SK-N-SH (cell line): ENCODE measurements around the gene GSS.

Experiments
- CHD2 ChIP-seq: fragments of 150-350 bp; IDR thresholded peaks from 2 replicates; pipeline ENCODE4 v1.6.1; 2018; ENCODE audit warnings: low read length; ENCODE audit not compliant: partially characterized antibody
- ELF1 ChIP-seq: IDR thresholded peaks from 2 replicates; pipeline ENCODE4 v1.4.0; 2012
- EZH2phosphoT487 ChIP-seq: fragments of 200-600 bp; sonication (generic); IDR thresholded peaks from 2 replicates; pipeline ENCODE4 v1.6.1; 2017; ENCODE audit warnings: low read depth, mixed run types, mild to moderate bottlenecking, antibody characterized with exemption, moderate library complexity, borderline replicate concordance
- FOXJ3 ChIP-seq: sonication (generic); formaldehyde crosslinking; IDR thresholded peaks from 2 replicates; pipeline ENCODE4 v1.5.1; 2020; ENCODE audit warnings: mild to moderate bottlenecking, missing genetic modification reagents
- GATA2 ChIP-seq: sonication (generic); formaldehyde crosslinking; IDR thresholded peaks from 2 replicates; pipeline ENCODE4 v1.5.0; 2020; ENCODE audit warnings: mild to moderate bottlenecking, missing genetic modification reagents
- MAX ChIP-seq: IDR thresholded peaks from 2 replicates; pipeline ENCODE4 v1.4.0; 2012; ENCODE audit warnings: low read depth
- POLR2AphosphoS5 ChIP-seq: IDR thresholded peaks from 2 replicates; pipeline ENCODE4 v1.6.1; 2012; ENCODE audit warnings: low read depth, low read length
- RFX5 ChIP-seq: IDR thresholded peaks from 2 replicates; pipeline ENCODE4 v1.6.1; 2012; ENCODE audit warnings: mild to moderate bottlenecking, improper control_type of control experiment, low read length
- SIN3A ChIP-seq: IDR thresholded peaks from 2 replicates; pipeline ENCODE4 v1.6.1; 2012; ENCODE audit warnings: low read depth, mild to moderate bottlenecking, low read length, moderate library complexity, borderline replicate concordance
- TAF1 ChIP-seq: IDR thresholded peaks from 2 replicates; pipeline ENCODE4 v1.6.1; 2012; ENCODE audit warnings: low read depth, mild to moderate bottlenecking, low read length, moderate library complexity, borderline replicate concordance
- TF ChIP-seq, protein P1 (sequence below): fragments of 200-600 bp; sonication (generic); IDR thresholded peaks from 2 replicates; pipeline ENCODE4 v1.6.1; 2017; ENCODE audit warnings: antibody characterized with exemption, mild to moderate bottlenecking, moderate library complexity
- TF ChIP-seq, protein P2 (sequence below): IDR thresholded peaks from 2 replicates; pipeline ENCODE4 v1.6.1; 2012; ENCODE audit warnings: mild to moderate bottlenecking, low read depth, low read length, moderate library complexity

GRCh38 chr20:34926581-34926980, 29.0 kb downstream of the GSS start:
- TF ChIP-seq, protein P1, sequence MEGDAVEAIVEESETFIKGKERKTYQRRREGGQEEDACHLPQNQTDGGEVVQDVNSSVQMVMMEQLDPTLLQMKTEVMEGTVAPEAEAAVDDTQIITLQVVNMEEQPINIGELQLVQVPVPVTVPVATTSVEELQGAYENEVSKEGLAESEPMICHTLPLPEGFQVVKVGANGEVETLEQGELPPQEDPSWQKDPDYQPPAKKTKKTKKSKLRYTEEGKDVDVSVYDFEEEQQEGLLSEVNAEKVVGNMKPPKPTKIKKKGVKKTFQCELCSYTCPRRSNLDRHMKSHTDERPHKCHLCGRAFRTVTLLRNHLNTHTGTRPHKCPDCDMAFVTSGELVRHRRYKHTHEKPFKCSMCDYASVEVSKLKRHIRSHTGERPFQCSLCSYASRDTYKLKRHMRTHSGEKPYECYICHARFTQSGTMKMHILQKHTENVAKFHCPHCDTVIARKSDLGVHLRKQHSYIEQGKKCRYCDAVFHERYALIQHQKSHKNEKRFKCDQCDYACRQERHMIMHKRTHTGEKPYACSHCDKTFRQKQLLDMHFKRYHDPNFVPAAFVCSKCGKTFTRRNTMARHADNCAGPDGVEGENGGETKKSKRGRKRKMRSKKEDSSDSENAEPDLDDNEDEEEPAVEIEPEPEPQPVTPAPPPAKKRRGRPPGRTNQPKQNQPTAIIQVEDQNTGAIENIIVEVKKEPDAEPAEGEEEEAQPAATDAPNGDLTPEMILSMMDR: no peak
- TF ChIP-seq, protein P2, sequence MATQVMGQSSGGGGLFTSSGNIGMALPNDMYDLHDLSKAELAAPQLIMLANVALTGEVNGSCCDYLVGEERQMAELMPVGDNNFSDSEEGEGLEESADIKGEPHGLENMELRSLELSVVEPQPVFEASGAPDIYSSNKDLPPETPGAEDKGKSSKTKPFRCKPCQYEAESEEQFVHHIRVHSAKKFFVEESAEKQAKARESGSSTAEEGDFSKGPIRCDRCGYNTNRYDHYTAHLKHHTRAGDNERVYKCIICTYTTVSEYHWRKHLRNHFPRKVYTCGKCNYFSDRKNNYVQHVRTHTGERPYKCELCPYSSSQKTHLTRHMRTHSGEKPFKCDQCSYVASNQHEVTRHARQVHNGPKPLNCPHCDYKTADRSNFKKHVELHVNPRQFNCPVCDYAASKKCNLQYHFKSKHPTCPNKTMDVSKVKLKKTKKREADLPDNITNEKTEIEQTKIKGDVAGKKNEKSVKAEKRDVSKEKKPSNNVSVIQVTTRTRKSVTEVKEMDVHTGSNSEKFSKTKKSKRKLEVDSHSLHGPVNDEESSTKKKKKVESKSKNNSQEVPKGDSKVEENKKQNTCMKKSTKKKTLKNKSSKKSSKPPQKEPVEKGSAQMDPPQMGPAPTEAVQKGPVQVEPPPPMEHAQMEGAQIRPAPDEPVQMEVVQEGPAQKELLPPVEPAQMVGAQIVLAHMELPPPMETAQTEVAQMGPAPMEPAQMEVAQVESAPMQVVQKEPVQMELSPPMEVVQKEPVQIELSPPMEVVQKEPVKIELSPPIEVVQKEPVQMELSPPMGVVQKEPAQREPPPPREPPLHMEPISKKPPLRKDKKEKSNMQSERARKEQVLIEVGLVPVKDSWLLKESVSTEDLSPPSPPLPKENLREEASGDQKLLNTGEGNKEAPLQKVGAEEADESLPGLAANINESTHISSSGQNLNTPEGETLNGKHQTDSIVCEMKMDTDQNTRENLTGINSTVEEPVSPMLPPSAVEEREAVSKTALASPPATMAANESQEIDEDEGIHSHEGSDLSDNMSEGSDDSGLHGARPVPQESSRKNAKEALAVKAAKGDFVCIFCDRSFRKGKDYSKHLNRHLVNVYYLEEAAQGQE: no peak
- TF ChIP-seq RFX5 (no peak), MAX (no peak), CHD2 (no peak), SIN3A (no peak), POLR2AphosphoS5 (no peak), FOXJ3 (CRISPR knock-in tag) (no peak), EZH2phosphoT487 (no peak), ELF1 (no peak), GATA2 (CRISPR knock-in tag) (no peak), TAF1 (no peak)
